Skeletal muscle satellite cell (primary cell): ENCODE data around the gene ARHGEF12.

Source experiments
- H3K27me3 ChIP-seq: 2 replicates; pipeline ENCODE4 v1.7.0; 2013; ENCODE audit warnings: low read length; ENCODE audit not compliant: control insufficient read depth, insufficient read depth
- H3K36me3 ChIP-seq: 2 replicates; pipeline ENCODE4 v1.7.0; 2013; ENCODE audit warnings: mild to moderate bottlenecking, control low read depth, low read length; ENCODE audit not compliant: insufficient read depth
- H3K4me1 ChIP-seq: 2 replicates; pipeline ENCODE4 v1.7.0; 2013; ENCODE audit warnings: low read length; ENCODE audit not compliant: control insufficient read depth, insufficient read depth
- H3K4me2 ChIP-seq: 2 replicates; pipeline ENCODE4 v1.7.0; 2013; ENCODE audit warnings: mild to moderate bottlenecking, low read length
- H3K4me3 ChIP-seq: 2 replicates; pipeline ENCODE4 v1.7.0; 2013; ENCODE audit warnings: low read length
- H3K9ac ChIP-seq: 2 replicates; pipeline ENCODE4 v1.7.0; 2013; ENCODE audit warnings: mild to moderate bottlenecking, low read depth, low read length, moderate library complexity
- H3K9me3 ChIP-seq: replicated peaks from 2 replicates; pipeline ENCODE4 v1.7.0; 2013; ENCODE audit warnings: mild to moderate bottlenecking, control low read depth, low read length

ARHGEF12 gene

GRCh38 chr11:120303004-120303637, 33.1 kb upstream of the ARHGEF12 start:
- Histone ChIP-seq H3K27me3 (peaks cover 32% of the 10 kb centered on the region), H3K9me3 (no peaks in the 10 kb centered on the region), H3K4me1 (peaks cover 14% of the 10 kb centered on the region), H3K4me3 (no peak overlapping the region), H3K36me3 (no peaks in the 10 kb centered on the region), H3K9ac (no peak overlapping the region), H3K4me2 (no peak overlapping the region)

DNA sequence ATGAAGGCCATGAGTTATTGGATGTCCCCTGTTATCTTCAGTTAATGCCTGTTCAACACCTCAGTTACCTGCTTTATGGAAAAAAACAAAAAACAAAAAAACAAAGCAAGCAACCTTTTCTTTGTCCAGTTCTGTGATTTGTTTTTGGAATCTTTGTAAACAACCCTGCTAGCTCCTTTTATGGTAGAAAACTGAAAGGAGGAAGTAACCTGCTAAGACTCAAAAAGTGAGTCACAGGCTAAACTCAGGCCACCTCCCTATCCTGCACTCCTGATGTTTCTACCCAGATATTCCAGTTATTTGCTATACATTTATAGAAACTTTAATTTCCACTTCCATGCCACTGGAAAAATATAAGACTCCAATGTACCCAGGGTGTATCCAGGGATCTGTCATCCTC, 31.7 kb upstream of the ARHGEF12 start:
- H3K9ac ChIP-seq: no peak overlapping the region
- H3K4me1 ChIP-seq: peaks cover 14% of the 10 kb centered on the region
- H3K9me3 ChIP-seq: no peaks in the 10 kb centered on the region
- H3K36me3 ChIP-seq: no peaks in the 10 kb centered on the region
- H3K27me3 ChIP-seq: peaks cover 23% of the 10 kb centered on the region
- no peak overlapping the region for H3K4me2 ChIP-seq
- H3K4me3 ChIP-seq: no peak overlapping the region

DNA sequence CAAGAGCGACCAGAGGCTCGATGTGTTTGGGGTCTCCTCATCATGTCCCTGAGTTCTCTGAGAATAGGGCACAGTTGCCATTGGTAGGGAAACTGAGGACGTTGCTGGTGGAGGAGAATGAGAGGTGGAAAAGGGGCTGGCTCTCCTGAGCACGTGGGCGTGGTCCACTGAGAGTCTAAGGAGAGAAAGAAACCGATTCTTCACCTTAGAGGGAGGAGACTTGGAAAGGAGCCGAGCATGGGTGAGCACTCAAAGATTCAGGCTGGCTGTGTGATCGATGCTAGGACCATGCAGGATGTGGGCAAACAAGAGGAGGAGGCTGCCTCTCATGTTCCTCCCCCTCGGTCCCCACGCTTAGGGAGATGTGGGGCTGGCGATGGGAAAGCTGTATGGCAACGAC, 30.9 kb upstream of the ARHGEF12 start:
- no peak overlapping the region for H3K9ac ChIP-seq
- H3K4me3 ChIP-seq: no peak overlapping the region
- H3K4me2 ChIP-seq: no peak overlapping the region
- H3K9me3 ChIP-seq: no peaks in the 10 kb centered on the region
- H3K27me3 ChIP-seq: peaks cover 27% of the 10 kb centered on the region
- H3K36me3 ChIP-seq: no peaks in the 10 kb centered on the region
- H3K4me1 ChIP-seq: peaks cover 14% of the 10 kb centered on the region

DNA sequence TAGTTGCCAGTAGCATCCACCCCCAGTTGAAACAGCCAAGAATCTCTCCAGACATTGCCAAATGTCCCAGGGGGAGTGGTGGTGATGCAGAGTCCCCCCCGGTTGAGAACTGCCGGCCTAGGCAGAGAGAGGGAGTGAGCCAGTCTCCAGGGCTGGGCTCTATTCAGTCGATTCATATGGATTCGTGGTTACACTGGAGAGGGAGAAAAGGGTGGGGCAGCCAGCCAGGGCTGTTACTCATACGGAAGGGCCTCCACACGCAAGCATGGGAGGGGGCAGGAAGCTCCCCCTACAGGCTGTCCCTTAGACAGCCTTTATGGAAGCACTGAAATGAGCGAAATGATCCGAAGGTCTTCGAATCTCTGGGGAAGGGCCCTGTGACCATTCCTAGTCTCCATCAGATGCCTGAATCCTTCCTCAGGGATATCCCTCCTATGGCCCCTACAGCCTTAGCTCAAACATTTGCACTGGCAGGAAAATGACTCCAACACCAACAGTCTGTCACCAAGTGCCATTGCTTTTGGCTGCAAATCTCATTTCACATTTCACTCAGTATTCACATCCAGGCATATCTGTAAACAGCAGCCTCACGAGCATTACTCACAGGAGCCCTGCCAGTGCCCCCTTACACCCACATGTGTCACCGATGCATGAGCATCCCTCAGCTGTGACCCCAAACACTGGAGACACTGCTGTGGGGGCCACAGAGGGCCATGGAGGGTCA, 29.5 kb upstream of the ARHGEF12 start:
- H3K9ac ChIP-seq: no peak overlapping the region
- peaks cover 33% of the 10 kb centered on the region for H3K27me3 ChIP-seq
- no peak overlapping the region for H3K4me3 ChIP-seq
- H3K4me2 ChIP-seq: no peak overlapping the region
- H3K36me3 ChIP-seq: no peaks in the 10 kb centered on the region
- H3K4me1 ChIP-seq: peaks cover 14% of the 10 kb centered on the region
- no peaks in the 10 kb centered on the region for H3K9me3 ChIP-seq

GRCh38 chr11:120307476-120307875, 28.7 kb upstream of the ARHGEF12 start:
- Histone ChIP-seq H3K27me3 (peaks cover 30% of the 10 kb centered on the region), H3K4me2 (no peak overlapping the region), H3K9me3 (no peaks in the 10 kb centered on the region), H3K9ac (no peak overlapping the region), H3K36me3 (no peaks in the 10 kb centered on the region), H3K4me3 (no peak overlapping the region), H3K4me1 (peaks cover 14% of the 10 kb centered on the region)

DNA sequence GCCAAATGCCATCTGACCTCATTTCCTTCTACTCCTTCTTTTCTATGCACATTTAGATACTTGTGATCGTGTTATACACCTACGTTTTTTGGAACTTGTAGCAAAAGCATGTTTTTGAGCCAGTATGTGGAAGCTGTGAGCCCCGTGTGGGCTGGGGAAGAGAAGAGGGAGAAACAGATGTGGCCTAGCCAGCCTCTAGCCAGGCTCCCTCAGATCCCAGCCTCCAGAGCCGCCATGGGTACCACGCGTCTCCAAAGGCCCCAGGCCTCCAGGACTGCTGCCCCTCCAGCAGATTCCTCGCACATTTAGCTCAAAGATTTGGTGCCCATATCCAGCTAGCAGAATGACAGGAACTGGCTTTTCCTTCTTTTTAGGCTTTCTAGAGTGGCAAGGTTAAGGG, 28.1 kb upstream of the ARHGEF12 start:
- H3K9me3 ChIP-seq: no peaks in the 10 kb centered on the region
- no peak overlapping the region for H3K9ac ChIP-seq
- no peak overlapping the region for H3K4me2 ChIP-seq
- peaks cover 14% of the 10 kb centered on the region for H3K4me1 ChIP-seq
- H3K27me3 ChIP-seq: peaks cover 32% of the 10 kb centered on the region
- no peak overlapping the region for H3K4me3 ChIP-seq
- no peaks in the 10 kb centered on the region for H3K36me3 ChIP-seq

DNA sequence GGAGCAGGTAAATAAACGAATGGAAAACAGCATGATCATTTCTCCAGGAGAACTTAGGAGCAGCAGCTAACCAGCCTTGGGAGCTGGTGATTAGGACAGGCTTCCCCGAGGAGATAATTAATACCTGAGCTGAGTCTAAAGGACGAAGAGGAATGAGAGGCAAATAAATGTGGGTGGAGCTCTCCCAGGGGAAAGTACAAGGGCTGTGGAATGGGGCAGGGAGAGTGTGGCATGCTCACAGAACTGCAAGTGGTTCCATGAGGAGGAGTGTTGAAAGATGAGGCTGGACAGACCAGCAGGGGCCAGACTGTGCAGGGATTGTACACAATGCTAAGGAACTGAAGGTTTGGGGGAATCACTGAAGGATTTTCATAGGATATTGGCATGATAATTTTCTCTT, 25.3 kb upstream of the ARHGEF12 start:
- Histone ChIP-seq H3K4me1 (peaks cover 13% of the 10 kb centered on the region), H3K36me3 (no peaks in the 10 kb centered on the region), H3K9ac (no peak overlapping the region), H3K9me3 (no peaks in the 10 kb centered on the region), H3K27me3 (peaks cover 32% of the 10 kb centered on the region), H3K4me2 (no peak overlapping the region), H3K4me3 (no peak overlapping the region)

DNA sequence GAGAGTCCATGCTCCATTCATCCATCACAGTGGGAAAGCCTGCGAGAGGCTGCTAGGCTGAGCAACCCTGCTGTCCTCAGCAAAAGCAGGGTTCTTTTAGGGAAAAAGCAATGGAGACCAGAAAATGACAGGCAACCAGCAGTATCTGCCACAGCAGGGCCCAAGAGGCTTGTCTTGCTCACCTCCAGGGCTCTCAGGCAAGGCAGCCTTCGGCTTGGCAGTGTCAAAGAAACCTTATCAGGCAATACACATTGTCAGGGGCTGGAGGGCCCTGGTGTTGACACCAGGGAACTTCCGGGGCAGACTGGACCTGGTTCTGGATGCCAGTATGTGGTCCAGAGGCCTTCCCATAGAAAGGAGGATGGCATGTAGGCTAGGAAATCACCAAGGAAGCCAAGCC, 21.4 kb upstream of the ARHGEF12 start:
- Histone ChIP-seq H3K4me3 (no peak overlapping the region), H3K9ac (no peak overlapping the region), H3K4me2 (no peak overlapping the region), H3K4me1 (no peaks in the 10 kb centered on the region), H3K36me3 (no peaks in the 10 kb centered on the region), H3K9me3 (no peaks in the 10 kb centered on the region), H3K27me3 (peaks cover 55% of the 10 kb centered on the region)

DNA sequence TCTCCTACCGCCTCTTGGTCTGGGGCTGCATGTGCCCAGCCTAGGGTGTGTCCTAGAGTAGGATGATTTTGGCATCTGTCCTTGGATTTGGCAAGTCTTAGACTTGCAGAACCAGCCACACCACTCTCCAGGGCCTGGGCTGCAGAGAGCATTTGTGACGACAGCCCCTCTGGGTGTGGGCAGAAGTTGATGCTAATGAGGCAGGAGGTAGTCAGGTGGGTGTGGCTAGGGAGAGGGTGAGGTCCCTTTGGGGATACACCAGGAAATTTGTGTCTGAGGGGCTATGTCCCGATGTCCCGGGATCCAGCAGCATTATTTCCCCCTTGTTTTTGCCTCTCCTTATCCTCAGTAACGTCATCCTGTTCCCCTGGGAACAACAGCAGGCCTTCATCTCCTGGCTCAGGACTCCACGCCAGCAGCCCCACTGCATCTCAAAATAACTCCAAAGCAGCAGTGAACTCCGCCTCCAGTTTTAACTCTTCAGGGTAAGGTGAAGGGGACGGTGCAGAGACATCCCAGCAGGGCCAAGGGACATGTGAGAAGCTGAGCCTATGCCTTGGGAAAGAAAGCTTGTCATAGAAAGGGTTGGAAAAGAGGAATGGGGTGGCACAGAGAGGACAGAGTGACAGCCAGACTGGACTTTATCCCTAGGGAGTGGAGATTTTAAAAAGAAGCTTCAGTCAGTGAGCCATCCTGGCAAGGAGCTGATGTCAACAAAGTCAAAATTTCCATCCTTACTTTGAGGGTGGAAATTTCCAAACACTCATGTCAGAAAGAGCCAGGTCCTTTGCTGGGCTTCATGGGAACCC, 19.1 kb upstream of the ARHGEF12 start:
- Histone ChIP-seq H3K4me3 (no peak overlapping the region), H3K36me3 (no peaks in the 10 kb centered on the region), H3K27me3 (peaks cover 35% of the 10 kb centered on the region), H3K9me3 (no peaks in the 10 kb centered on the region), H3K4me1 (no peaks in the 10 kb centered on the region), H3K9ac (no peak overlapping the region), H3K4me2 (no peak overlapping the region)

- Histone ChIP-seq H3K36me3 (no peaks in the 10 kb centered on the region), H3K4me3 (no peak overlapping the region), H3K4me2 (no peak overlapping the region), H3K9me3 (no peaks in the 10 kb centered on the region), H3K27me3 (peaks cover 31% of the 10 kb centered on the region), H3K9ac (no peak overlapping the region), H3K4me1 (no peaks in the 10 kb centered on the region)
Observed at GRCh38 chr11:120317689-120318480, 18.3 kb upstream of the ARHGEF12 start.

- H3K9ac ChIP-seq: no peak overlapping the region
- peaks cover 31% of the 10 kb centered on the region for H3K27me3 ChIP-seq
- H3K4me2 ChIP-seq: no peak overlapping the region
- no peaks in the 10 kb centered on the region for H3K36me3 ChIP-seq
- H3K4me3 ChIP-seq: no peak overlapping the region
- no peaks in the 10 kb centered on the region for H3K9me3 ChIP-seq
- no peaks in the 10 kb centered on the region for H3K4me1 ChIP-seq
Observed at GRCh38 chr11:120318906-120319305, 17.3 kb upstream of the ARHGEF12 start.
